ENCODE data around the gene TSC2. TPM values are rescaled to one million over a fixed set of nuclear protein-coding genes. Genes with fewer than 3 reads are reported as not detected.
A peak's percentile ranks its signal among the peaks of the same experiment; 100 is the strongest.

Gene TSC2
- total and polyA plus RNA-seq, 3 donors from 2014 or later: 136 to 271 (median 222) TPM

DNA sequence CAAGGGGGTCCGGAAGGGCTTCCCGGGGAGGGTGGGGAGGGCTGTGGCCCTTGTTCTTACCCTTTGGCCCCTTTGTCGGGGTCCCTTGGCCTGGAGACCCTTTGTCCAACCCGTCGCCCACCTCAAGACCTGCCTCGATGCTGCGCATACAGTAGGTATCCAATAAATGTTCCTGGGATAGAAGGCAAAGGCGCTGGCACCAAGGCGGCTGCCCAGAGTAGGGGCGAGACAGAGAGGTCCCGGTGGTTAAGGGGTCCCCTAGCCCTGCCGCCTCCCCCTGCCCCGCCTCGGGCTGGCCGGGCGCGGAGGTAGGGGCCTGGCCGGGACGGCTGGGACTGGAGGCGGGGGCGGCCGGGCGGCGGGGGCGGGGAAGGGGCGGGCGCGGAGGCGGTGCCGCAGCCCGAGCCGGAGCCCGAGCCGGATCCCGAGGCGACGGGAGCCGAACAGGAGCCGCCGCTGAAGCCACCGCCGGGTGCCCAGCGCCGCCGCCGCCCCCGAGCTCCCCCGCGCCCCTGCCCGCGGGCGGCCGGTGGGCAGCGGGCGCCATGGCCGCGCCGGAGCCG lies 21.2 kb upstream of the TSC2 start, which contains the start of gene NHERF2:
Gene NHERF2, plus strand, starts transcription at position 442 of the 563 bp plus-strand sequence. Its CDS starts 104 bp downstream, at position 546.
- intact Hi-C loops (cut with DNase I; ENCODE audit: low total_unique reads): loop anchor here (5.0 to 10.0 kb wide), 2 partner anchors 58 to 116 kb away; no protein-coding TSS in a partner anchor
- Histone ChIP-seq H3K9me3 (no peaks in the 10 kb centered on the region), H3K27ac (peak within 1 kb of the TSS; percentile 57 to 64), H3K36me3 (ENCODE audit: low read depth, missing control alignments) (no peaks in the 10 kb centered on the region), H3K4me1 (peaks cover 20% of the 10 kb centered on the region), H3K27me3 (no peaks in the 10 kb centered on the region), H3K4me3 (peak within 1 kb of the TSS; percentile 62)
- 17 to 60% methylated on average over 1 to 29 of the region's 59 CpGs for WGBS, 2 donors
- DNase-seq: peak; percentile 50
- TF ChIP-seq, protein P1, sequence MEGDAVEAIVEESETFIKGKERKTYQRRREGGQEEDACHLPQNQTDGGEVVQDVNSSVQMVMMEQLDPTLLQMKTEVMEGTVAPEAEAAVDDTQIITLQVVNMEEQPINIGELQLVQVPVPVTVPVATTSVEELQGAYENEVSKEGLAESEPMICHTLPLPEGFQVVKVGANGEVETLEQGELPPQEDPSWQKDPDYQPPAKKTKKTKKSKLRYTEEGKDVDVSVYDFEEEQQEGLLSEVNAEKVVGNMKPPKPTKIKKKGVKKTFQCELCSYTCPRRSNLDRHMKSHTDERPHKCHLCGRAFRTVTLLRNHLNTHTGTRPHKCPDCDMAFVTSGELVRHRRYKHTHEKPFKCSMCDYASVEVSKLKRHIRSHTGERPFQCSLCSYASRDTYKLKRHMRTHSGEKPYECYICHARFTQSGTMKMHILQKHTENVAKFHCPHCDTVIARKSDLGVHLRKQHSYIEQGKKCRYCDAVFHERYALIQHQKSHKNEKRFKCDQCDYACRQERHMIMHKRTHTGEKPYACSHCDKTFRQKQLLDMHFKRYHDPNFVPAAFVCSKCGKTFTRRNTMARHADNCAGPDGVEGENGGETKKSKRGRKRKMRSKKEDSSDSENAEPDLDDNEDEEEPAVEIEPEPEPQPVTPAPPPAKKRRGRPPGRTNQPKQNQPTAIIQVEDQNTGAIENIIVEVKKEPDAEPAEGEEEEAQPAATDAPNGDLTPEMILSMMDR (IDR thresholded peaks at IDR 0.05): no peak
- no peak for TF ChIP-seq POLR2A (IDR thresholded peaks at IDR 0.05)

DNA sequence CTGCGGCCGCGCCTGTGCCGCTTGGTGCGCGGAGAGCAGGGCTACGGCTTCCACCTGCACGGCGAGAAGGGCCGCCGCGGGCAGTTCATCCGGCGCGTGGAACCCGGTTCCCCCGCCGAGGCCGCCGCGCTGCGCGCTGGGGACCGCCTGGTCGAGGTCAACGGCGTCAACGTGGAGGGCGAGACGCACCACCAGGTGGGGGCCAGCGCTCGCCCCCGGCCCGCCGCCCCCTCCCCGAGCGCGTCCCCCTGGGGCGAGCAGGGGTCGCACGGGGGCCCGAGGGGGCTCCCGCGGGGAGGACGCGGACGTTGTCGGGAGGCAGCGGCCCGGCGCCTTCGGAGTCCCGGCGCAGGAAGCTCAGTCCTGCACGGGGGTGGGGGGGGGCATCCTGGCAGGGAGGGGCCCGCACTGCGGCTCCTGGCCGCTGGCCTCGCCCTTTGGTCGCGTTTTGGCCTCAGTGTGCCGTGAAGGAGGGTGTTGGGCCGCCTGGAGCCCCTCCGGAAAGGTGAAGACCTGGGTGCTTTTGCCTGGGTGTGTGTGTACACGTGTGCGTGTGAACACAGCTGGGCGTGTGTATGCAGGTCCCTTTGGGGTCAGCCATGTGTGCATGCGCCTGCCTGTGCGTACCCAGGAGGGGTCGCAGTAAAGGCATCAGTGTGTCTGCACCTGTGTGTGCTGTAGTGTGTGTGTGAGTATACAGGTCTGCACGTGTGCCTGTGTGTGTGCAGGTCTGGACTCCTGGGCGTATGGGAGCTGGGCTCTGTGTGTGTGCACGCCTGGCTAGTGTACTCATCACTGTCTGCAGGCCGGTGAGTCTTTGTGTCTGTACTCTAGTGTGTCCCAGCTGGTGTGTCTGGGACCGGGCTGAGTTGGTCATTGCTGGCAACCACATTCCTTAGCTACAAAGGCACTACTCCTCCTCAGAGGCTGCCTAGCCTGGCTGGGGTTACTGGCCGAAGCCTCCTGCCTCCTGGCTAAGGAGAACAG lies 20.5 kb upstream of the TSC2 start:
- Histone ChIP-seq H3K9me3 (no peaks in the 10 kb centered on the region), H3K27me3 (no peaks in the 10 kb centered on the region), H3K27ac (peak overlapping the region in 1 of 2 donors; percentile 64), H3K4me1 (peaks cover 22% of the 10 kb centered on the region), H3K36me3 (ENCODE audit: low read depth, missing control alignments) (no peaks in the 10 kb centered on the region), H3K4me3 (peak overlapping the region; percentile 62)
- TF ChIP-seq, protein P1 (IDR thresholded peaks at IDR 0.05): no peak
- TF ChIP-seq POLR2A (IDR thresholded peaks at IDR 0.05): no peak
- intact Hi-C loops (cut with DNase I; ENCODE audit: low total_unique reads): loop anchor here (5.0 to 10.0 kb wide), 2 partner anchors 57 to 115 kb away; no protein-coding TSS in a partner anchor
- peak; percentile 28 for DNase-seq
- WGBS, 2 donors: 11 to 50% methylated on average over 1 to 40 of the region's 76 CpGs

- DNase-seq: no peak
- 73 to 92% methylated on average over 2 to 3 of the region's 3 CpGs for WGBS, 2 donors
These were observed 19.6 kb upstream of the TSC2 start for GRCh38 chr16:2028146-2028545.

GRCh38 chr16:2028620-2029220 lies 19.1 kb upstream of the TSC2 start:
- WGBS, 2 donors: 77 to 89% methylated on average over 18 of the region's 18 CpGs
- Histone ChIP-seq H3K4me1 (peaks cover 27% of the 10 kb centered on the region), H3K4me3 (no peak overlapping the region), H3K27ac (peak overlapping the region in 1 of 2 donors; percentile 64), H3K9me3 (no peaks in the 10 kb centered on the region), H3K36me3 (ENCODE audit: low read depth, missing control alignments) (no peaks in the 10 kb centered on the region), H3K27me3 (no peaks in the 10 kb centered on the region)
- intact Hi-C loops (cut with DNase I; ENCODE audit: low total_unique reads): loop anchor here (5.0 to 10.0 kb wide), 2 partner anchors 56 to 114 kb away; no protein-coding TSS in a partner anchor
- no peak for DNase-seq
- TF ChIP-seq, protein P1 (IDR thresholded peaks at IDR 0.05): no peak
- TF ChIP-seq POLR2A (IDR thresholded peaks at IDR 0.05): no peak

More at GRCh38 chr16:2028146-2028545, 19.6 kb upstream of the TSC2 start:
- Histone ChIP-seq H3K9me3 (no peaks in the 10 kb centered on the region), H3K27ac (peak overlapping the region in 1 of 2 donors; percentile 64), H3K4me1 (peaks cover 25% of the 10 kb centered on the region), H3K36me3 (ENCODE audit: low read depth, missing control alignments) (no peaks in the 10 kb centered on the region), H3K27me3 (no peaks in the 10 kb centered on the region), H3K4me3 (no peak overlapping the region)
- TF ChIP-seq, protein P1 (IDR thresholded peaks at IDR 0.05): no peak
- TF ChIP-seq POLR2A (IDR thresholded peaks at IDR 0.05): no peak
- intact Hi-C loops (cut with DNase I; ENCODE audit: low total_unique reads): loop anchor here (5.0 to 10.0 kb wide), 2 partner anchors 57 to 114 kb away; no protein-coding TSS in a partner anchor
